HL-60/S4 (cell line): Measurements from ENCODE around the gene DSE.

Experiments used
- in situ Hi-C: fragments of 300-500 bp; cut with MboI; formaldehyde crosslinking; loops from 2 replicates; pipeline ENCODE4 v1.14.3; 2022; ENCODE audit warnings: low sequenced_read_pairs

Gene DSE

DNA sequence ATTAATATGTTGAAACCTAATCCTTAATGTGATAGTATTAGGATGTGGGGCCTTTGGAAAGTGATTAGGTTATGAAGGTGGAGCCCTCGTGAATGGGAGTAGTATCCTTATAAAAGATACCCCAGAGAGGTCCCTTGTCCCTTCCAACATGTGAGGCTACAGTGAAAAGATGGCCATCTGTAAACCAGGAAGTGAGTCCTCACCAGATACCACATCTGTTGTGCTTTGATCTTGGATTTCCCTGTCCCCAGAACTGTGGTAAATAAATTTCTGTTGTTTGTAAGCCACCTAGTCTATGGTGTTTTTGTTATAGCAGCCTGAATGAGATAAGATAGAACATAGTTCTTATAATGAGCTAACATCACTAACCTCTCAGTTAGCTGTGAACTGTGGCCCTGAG, 73.8 kb downstream of the DSE start:
- in situ Hi-C loops = no loop called here

DNA sequence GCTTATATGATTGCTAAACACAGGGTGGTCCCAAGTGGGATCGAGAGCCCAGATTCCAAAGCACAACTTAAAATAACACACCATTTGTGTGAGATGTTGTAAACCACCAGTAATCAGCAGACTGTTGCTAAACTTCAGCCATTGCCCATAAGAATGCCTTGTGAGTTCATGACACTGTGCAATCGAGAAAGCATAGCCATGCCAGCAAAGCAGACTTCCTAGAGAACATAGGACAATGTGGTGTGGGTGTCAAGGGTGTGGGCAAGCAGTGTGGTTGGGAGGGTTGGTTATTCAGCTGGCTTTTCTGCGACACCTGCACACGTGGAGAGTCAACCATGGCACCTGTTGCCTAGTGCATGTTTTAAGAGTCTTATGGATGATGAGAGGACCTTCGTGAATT, 74.4 kb downstream of the DSE start:
- in situ Hi-C loops = no loop called here

- in situ Hi-C loops = no loop called here
Observed at GRCh38 chr6:116446399-116446798, 75.7 kb downstream of the DSE start.

DNA sequence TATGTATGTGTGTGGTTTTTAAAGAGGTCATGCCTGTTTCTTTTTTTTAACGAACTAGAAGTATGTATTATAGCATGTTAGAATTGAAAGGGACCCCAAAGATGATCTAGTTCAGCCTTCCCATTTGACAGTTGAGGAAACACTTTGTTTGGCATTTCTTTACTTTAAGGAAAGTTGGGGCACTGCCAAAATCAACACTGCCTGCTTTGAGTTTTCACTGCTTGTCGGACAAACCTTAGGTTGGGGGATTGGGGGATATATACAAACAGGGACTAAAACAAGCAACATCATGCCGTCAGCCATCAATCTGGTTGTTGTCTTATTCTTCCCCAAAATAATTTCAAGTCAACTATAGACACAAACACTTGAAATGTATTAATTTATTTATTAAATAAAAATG, 76.3 kb downstream of the DSE start:
- in situ Hi-C loops = no loop called here

- in situ Hi-C loops = no loop called here
Observed at GRCh38 chr6:116447496-116448011, 76.8 kb downstream of the DSE start.

GRCh38 chr6:116449565-116449964, 78.8 kb downstream of the DSE start:
- in situ Hi-C loops = no loop called here

DNA sequence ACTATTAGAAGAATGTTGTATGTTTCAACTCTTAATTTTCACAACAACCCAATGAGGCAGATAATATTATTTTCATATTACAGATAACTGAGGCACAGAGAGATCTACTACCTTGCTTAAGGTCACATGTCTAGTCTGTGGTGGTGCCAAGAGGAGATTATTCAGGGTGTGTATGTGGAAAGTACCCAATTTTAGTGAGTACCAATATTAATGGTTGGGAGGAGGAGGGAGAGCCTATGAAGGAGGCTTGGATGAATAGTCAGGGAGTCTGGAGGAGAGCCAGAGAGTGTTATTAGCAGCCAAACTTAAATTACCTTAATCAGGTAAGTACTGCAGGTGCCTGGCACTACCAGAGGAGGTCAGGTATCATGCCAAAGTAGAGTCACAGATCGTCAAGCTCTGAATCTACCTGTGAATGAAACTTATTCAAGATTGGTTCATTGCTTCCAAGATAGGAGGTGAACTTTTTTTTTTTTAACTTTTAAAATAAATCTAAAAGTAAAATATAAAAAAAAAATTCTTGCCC, 79.5 kb downstream of the DSE start:
- in situ Hi-C loops = no loop called here

GRCh38 chr6:116450769-116451740, 80.3 kb downstream of the DSE start:
- in situ Hi-C loops = no loop called here

DNA sequence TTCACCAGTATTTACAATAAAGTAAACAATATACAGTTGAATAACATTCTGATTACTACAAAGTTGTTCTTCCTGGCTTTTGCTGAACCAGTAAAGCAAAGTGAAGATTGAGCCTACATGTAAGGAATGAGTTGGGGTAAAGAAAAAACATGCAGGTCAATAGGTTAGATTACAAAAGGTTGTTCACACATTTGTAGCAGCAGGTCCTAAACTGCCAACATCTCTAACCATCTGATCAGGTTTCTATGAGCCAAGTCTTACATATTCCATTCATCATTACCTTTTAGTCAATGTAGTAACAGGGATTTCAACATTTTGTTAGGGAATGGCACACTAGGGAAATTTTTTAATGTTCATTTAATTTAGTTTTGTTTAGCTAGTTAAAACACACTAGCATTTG, 81.2 kb downstream of the DSE start:
- in situ Hi-C loops = no loop called here

DNA sequence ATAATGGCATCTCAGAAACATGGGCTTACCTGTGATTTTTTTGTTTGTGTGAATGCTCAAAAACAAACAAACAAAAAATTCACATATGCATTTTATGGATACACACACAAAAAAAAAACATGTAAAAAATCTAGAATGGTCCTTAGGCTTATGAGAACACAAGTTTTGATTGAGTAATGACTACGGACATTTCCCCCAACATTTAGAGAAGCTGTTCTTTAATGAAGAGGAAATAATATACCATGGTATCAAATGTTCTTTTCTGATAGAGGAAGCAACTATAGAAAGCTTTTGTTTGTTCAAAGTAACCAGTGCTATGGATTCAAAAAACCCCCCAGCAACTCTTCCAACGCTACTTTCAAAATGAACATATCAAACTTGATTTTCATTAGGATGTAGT, 81.8 kb downstream of the DSE start:
- in situ Hi-C loops = no loop called here

- in situ Hi-C loops = no loop called here
Observed at GRCh38 chr6:116456106-116456505, 85.4 kb downstream of the DSE start.

DNA sequence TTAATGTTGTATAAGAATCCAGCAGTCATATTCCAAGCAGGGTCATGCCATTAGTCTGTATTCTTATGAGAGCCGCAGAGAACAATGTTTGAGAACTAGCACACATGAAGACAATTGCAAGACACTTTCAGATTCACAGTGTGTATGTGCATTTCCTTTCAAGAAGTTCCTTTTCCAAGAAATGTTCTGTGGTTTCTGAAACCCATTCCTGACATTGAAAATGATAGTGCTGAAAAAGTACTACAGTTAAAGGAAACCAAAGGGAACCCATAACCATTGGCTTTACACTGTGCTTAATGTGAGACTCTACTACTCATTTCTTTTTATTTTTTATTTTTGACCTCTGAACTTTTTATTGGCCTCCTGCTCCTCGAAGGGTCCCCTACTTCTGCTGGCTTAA, 86.2 kb downstream of the DSE start:
- in situ Hi-C loops = no loop called here

DNA sequence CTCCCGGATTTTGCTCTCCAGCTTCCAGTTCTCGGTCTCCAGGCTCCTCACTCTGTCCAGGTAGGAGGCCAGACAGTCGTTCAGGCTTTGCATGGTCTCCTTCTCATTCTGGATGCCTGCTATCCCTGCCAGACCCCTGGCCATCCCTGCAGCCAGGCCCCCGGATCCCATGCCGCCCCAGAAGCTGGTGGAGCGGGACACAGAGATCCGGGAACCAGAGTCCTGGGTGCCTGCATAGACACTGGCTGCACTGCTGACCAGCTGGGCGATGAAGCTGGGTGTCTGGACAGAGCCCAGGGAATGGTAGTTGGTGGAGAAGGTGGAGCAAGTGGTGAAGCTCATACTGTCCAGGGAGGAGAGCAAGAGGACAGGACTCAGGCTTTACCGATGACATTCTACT, 87.5 kb downstream of the DSE start:
- in situ Hi-C loops = no loop called here

- in situ Hi-C loops = no loop called here
Observed at GRCh38 chr6:116459927-116460326, 89.2 kb downstream of the DSE start.

GRCh38 chr6:116461331-116461931, 90.7 kb downstream of the DSE start, which contains the start of gene CALHM6:
Gene CALHM6 (plus strand): TSS chr6:116461375. CDS start chr6:116461930, 555 bp downstream.
- in situ Hi-C loops = no loop called here

- in situ Hi-C loops = no loop called here
Observed at GRCh38 chr6:116461932-116462885, 91.5 kb downstream of the DSE start.

DNA sequence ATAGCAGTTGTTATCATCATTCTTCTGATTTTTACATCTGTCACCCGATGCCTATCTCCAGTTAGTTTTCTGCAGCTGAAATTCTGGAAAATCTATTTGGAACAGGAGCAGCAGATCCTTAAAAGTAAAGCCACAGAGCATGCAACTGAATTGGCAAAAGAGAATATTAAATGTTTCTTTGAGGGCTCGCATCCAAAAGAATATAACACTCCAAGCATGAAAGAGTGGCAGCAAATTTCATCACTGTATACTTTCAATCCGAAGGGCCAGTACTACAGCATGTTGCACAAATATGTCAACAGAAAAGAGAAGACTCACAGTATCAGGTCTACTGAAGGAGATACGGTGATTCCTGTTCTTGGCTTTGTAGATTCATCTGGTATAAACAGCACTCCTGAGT, 92.6 kb downstream of the DSE start:
- in situ Hi-C loops = no loop called here

GRCh38 chr6:116465246-116465645, 94.5 kb downstream of the DSE start:
- in situ Hi-C loops = no loop called here

- in situ Hi-C loops = no loop called here
Observed at GRCh38 chr6:116467096-116467495, 96.3 kb downstream of the DSE start.

DNA sequence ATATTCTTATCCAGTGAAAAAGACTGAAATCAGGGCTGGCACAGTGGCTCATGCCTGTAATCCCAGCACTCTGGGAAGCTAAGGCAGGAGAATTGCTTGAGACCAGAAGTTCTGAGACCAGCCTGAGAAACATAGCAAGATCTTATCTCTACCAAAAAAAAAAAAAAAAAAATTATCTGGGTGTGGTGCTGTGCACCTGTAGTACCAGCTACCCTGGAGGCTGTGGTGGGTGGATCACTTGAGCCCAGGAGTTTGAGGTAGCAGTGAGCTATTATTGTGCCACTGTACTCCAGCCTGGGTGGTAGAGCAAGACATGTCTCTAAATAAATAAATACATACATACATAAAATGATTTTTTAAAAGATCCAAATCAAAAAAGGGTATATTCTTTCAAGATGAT, 96.8 kb downstream of the DSE start:
- in situ Hi-C loops = no loop called here

DNA sequence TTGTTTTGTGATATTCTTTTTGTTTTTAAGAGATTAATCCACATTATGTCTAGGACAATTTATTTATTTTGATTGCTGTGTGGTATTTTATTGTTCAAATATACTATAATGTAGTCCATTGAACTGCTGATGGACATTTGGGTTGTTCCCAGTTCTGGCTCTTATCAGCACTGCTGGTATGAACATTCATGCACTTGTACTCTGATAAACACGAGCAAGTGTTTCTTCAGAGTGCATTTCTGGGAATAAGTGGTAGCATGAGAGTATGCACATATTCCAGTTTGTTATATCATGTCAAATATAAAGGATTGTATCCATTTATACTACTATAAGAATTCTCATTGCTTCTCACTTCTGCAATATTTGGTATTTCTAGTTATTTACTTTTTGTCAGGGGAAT, 97.5 kb downstream of the DSE start:
- in situ Hi-C loops = no loop called here
